Activated T-cell treated with anti-CD3 and anti-CD28 coated beads, Interleukin-2, amount 50 U/mL, for 24 hours (primary cell): ENCODE measurements around the gene POLR2L.

Experiments used
- DNase-seq: peaks from one replicate; pipeline ENCODE4 v3.0.0-alpha.2; 2020
- H3K27ac Mint-ChIP-seq: 2 replicates; pipeline ENCODE4 v1.8.0; 2020; ENCODE audit warnings: mild to moderate bottlenecking, mixed read lengths
- H3K27me3 Mint-ChIP-seq: 2 replicates; pipeline ENCODE4 v1.8.0; 2020; ENCODE audit warnings: mixed read lengths
- H3K36me3 Mint-ChIP-seq: 2 replicates; pipeline ENCODE4 v1.8.0; 2020; ENCODE audit warnings: low read depth, mixed read lengths
- H3K4me1 Mint-ChIP-seq: 2 replicates; pipeline ENCODE4 v1.8.0; 2020; ENCODE audit warnings: low read depth, mixed read lengths
- H3K4me3 Mint-ChIP-seq: 2 replicates; pipeline ENCODE4 v1.8.0; 2020; ENCODE audit warnings: mild to moderate bottlenecking, moderate library complexity, mixed read lengths
- H3K9me3 Mint-ChIP-seq: 2 replicates; pipeline ENCODE4 v1.8.0; 2020; ENCODE audit warnings: mixed read lengths

The POLR2L gene

GRCh38 chr11:875203-875602, 32.9 kb upstream of the POLR2L start:
- no peak for DNase-seq
- H3K36me3 Mint-ChIP-seq: peaks cover 62% of the 10 kb centered on the region
- no peaks in the 10 kb centered on the region for H3K9me3 Mint-ChIP-seq
- H3K4me3 Mint-ChIP-seq: no peak overlapping the region
- H3K4me1 Mint-ChIP-seq: no peaks in the 10 kb centered on the region
- H3K27ac Mint-ChIP-seq: peak overlapping the region; percentile 5
- H3K27me3 Mint-ChIP-seq: no peaks in the 10 kb centered on the region

- Mint-ChIP-seq H3K27me3 (no peaks in the 10 kb centered on the region), H3K27ac (no peak overlapping the region), H3K36me3 (peaks cover 55% of the 10 kb centered on the region), H3K4me1 (no peaks in the 10 kb centered on the region), H3K4me3 (no peak overlapping the region), H3K9me3 (no peaks in the 10 kb centered on the region)
- no peak for DNase-seq
Observed at GRCh38 chr11:873706-874105, 31.4 kb upstream of the POLR2L start.

GRCh38 chr11:872799-873198, 30.5 kb upstream of the POLR2L start:
- Mint-ChIP-seq H3K4me3 (no peak overlapping the region), H3K9me3 (no peaks in the 10 kb centered on the region), H3K27ac (no peak overlapping the region), H3K4me1 (no peaks in the 10 kb centered on the region), H3K36me3 (peaks cover 56% of the 10 kb centered on the region), H3K27me3 (no peaks in the 10 kb centered on the region)
- no peak for DNase-seq

DNA sequence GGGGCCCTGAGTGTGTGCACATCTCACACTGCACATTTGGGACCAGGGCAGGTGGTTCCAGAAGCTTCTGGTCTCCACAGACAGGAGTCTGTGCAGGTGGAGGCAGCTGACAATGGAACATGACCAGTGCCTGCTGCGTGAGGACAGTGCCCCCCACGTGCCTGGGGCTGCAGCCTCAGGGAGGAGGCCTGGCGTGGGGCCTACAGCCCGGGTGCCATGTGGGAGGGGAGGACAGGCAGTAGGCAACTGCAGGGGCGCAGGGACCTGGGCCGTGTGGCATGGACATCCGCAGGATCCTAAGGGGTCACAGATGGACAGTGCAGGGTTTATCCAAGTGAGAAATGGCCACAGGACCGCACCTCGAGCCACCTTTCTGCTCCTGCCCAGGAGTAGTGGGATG, 29.1 kb upstream of the POLR2L start:
- Mint-ChIP-seq H3K27me3 (no peaks in the 10 kb centered on the region), H3K4me1 (no peaks in the 10 kb centered on the region), H3K27ac (no peak overlapping the region), H3K9me3 (no peaks in the 10 kb centered on the region), H3K4me3 (no peak overlapping the region), H3K36me3 (peaks cover 50% of the 10 kb centered on the region)
- no peak for DNase-seq

DNA sequence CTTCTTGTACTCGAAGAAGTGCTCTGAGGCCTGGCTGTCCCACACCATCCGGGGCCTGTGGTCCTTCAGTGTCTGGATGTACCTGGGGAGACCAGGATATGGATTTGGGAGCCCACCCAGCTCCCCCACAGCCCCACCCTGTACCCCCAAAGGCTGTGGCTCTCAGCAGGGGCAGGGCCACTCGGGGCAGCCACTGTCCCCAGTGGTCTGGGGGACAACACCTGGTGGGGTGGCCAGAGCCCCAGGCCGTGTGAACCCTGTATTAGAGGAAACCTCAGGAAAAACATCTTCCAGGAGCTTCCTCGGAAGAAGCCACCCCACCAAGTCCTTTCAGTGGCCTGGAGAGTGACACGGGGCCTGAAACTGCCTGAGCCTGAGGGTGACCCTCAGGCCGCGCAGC, 28.1 kb upstream of the POLR2L start:
- no peak overlapping the region for H3K4me3 Mint-ChIP-seq
- no peak overlapping the region for H3K27ac Mint-ChIP-seq
- no peaks in the 10 kb centered on the region for H3K4me1 Mint-ChIP-seq
- DNase-seq: no peak
- no peaks in the 10 kb centered on the region for H3K9me3 Mint-ChIP-seq
- no peaks in the 10 kb centered on the region for H3K27me3 Mint-ChIP-seq
- H3K36me3 Mint-ChIP-seq: peaks cover 44% of the 10 kb centered on the region

GRCh38 chr11:870127-870413, 27.7 kb upstream of the POLR2L start:
- H3K4me3 Mint-ChIP-seq: no peak overlapping the region
- peaks cover 40% of the 10 kb centered on the region for H3K36me3 Mint-ChIP-seq
- H3K9me3 Mint-ChIP-seq: no peaks in the 10 kb centered on the region
- no peaks in the 10 kb centered on the region for H3K27me3 Mint-ChIP-seq
- no peak overlapping the region for H3K27ac Mint-ChIP-seq
- no peak for DNase-seq
- H3K4me1 Mint-ChIP-seq: no peaks in the 10 kb centered on the region

DNA sequence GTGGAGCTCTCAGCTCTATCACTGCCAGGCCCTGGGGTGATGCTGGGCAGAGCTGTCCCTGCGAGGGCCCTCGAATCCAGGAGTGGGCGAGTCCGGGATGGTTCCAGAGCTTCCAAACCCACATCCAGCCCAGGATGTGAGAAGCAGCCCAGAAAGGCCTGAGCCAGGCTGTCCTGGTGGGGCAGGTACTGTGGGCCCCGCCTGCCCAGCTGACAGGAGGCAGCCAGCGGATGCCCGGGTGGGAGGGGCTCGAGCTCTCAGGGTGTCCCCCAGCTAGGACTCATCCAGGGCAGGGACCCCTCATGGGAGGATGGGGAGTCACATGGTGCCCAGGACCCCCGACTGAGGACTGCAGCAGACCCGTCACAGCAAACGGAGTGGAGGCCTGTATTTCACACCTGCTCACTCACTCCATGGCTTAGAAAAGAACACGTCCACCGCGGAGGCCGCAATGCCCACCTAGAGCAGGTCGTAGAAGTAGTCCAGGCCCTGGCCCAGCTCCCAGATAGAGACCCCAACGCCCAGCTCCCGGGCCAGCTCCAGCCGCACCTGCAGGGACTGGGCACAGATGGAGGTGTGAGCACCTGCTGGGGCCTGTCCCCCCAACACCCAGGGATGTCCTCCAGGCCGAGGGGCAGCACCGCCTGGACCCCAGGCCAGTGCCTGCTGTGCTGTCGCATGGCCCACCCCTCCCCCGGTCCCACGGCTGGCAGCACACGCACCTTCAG, 27.2 kb upstream of the POLR2L start:
- H3K4me1 Mint-ChIP-seq: no peaks in the 10 kb centered on the region
- H3K27ac Mint-ChIP-seq: no peak overlapping the region
- H3K36me3 Mint-ChIP-seq: peaks cover 37% of the 10 kb centered on the region
- no peaks in the 10 kb centered on the region for H3K9me3 Mint-ChIP-seq
- H3K27me3 Mint-ChIP-seq: no peaks in the 10 kb centered on the region
- DNase-seq: no peak
- no peak overlapping the region for H3K4me3 Mint-ChIP-seq

DNA sequence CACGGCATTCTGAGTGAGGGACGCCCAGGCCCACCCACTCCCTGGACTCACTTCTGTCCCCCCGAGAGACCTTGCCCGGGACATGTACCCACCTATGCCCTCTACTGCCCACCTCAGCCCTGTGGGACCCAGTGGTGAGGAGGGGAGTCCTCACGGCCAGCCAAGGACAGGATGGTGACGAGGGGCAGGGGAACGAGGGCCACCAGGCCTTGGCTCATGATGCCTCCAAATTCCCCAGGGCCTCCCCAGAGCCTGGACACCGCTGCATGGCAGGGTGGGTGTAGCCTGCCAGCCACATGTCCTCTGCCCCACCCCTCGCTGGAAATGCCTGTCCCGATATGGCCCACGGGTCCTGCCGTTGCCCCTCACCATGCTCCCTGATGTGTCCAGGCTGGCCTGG, 26.5 kb upstream of the POLR2L start:
- H3K4me3 Mint-ChIP-seq: no peak overlapping the region
- H3K27ac Mint-ChIP-seq: no peak overlapping the region
- no peaks in the 10 kb centered on the region for H3K9me3 Mint-ChIP-seq
- H3K27me3 Mint-ChIP-seq: no peaks in the 10 kb centered on the region
- H3K4me1 Mint-ChIP-seq: no peaks in the 10 kb centered on the region
- H3K36me3 Mint-ChIP-seq: peaks cover 33% of the 10 kb centered on the region
- no peak for DNase-seq

- Mint-ChIP-seq H3K36me3 (peaks cover 29% of the 10 kb centered on the region), H3K27ac (peak overlapping the region; percentile 12), H3K4me1 (no peaks in the 10 kb centered on the region), H3K27me3 (no peaks in the 10 kb centered on the region), H3K9me3 (no peaks in the 10 kb centered on the region), H3K4me3 (no peak overlapping the region)
- no peak for DNase-seq
Observed at GRCh38 chr11:868394-868793, 26.1 kb upstream of the POLR2L start.

DNA sequence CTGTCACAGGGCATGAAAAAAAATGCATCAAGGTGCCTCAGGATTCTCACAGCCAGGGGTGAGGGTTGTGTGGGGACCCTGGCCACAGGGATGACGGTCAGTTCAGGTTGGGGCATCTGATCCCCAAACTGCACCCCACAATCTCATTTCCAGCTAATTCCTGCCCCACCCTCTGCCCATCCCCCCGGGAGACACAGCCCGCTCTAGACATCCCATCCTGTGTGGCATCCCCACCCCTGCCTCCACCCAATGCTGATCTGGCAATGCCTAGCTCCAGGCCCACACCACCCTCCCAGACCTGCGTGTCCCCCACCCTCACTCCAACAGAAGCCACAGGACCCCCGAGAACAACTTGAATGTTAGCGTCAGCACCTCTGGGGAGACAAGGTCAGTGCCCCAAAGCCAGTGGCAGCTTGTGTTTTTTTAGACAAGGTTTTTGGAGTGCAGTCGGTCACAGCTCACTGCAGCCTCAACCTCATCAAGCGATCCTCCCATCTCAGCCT, 25.6 kb upstream of the POLR2L start:
- Mint-ChIP-seq H3K36me3 (peaks cover 25% of the 10 kb centered on the region), H3K4me3 (no peak overlapping the region), H3K9me3 (no peaks in the 10 kb centered on the region), H3K27ac (peak overlapping the region; percentile 12), H3K4me1 (no peaks in the 10 kb centered on the region), H3K27me3 (no peaks in the 10 kb centered on the region)
- DNase-seq: no peak

- Mint-ChIP-seq H3K36me3 (peaks cover 17% of the 10 kb centered on the region), H3K27ac (no peak overlapping the region), H3K27me3 (no peaks in the 10 kb centered on the region), H3K4me3 (no peak overlapping the region), H3K9me3 (no peaks in the 10 kb centered on the region), H3K4me1 (no peaks in the 10 kb centered on the region)
- DNase-seq: no peak
Observed at GRCh38 chr11:866481-866880, 24.2 kb upstream of the POLR2L start.

GRCh38 chr11:865462-866430, 23.4 kb upstream of the POLR2L start:
- Mint-ChIP-seq H3K4me3 (no peak overlapping the region), H3K27me3 (no peaks in the 10 kb centered on the region), H3K36me3 (peaks cover 17% of the 10 kb centered on the region), H3K4me1 (no peaks in the 10 kb centered on the region), H3K27ac (no peak overlapping the region), H3K9me3 (no peaks in the 10 kb centered on the region)
- no peak for DNase-seq

DNA sequence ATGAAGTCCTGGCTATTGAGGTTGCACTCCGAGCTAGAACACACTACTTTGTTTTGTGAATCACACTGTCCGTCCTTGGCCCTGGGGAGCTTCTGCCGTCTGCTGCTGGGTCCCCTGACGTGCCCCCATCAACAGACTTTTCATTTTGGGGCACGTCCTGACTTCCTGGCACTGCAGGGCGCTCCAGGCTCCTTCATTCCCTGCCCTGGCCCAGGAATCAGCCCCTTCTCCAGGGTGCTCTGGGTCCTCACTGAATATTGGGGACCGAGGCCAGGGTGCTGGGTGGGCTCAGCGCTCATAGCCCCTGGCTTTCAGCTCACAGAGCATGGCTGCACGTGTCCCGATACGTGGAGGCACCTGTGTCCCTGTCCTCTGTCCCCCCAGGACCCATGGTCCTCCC, 22.6 kb upstream of the POLR2L start:
- Mint-ChIP-seq H3K36me3 (peaks cover 17% of the 10 kb centered on the region), H3K27me3 (no peaks in the 10 kb centered on the region), H3K4me1 (no peaks in the 10 kb centered on the region), H3K9me3 (no peaks in the 10 kb centered on the region), H3K4me3 (no peak overlapping the region), H3K27ac (no peak overlapping the region)
- DNase-seq: no peak

- H3K4me3 Mint-ChIP-seq: no peak overlapping the region
- H3K27ac Mint-ChIP-seq: no peak overlapping the region
- H3K4me1 Mint-ChIP-seq: no peaks in the 10 kb centered on the region
- no peaks in the 10 kb centered on the region for H3K9me3 Mint-ChIP-seq
- H3K36me3 Mint-ChIP-seq: peaks cover 13% of the 10 kb centered on the region
- no peaks in the 10 kb centered on the region for H3K27me3 Mint-ChIP-seq
- DNase-seq: no peak
Observed at GRCh38 chr11:863910-864827, 21.8 kb upstream of the POLR2L start.
